GM12878 (cell line): ENCODE data around the gene ABL2.
"Not testable (repeated sequence)": the region's sequence is repeated elsewhere in the genome, so short reads cannot be mapped to it uniquely, and the experiment has no call there.

Source experiments
- CBFB ChIP-seq: IDR thresholded peaks from 2 replicates; pipeline ENCODE4 v1.6.1; 2016; ENCODE audit warnings: antibody characterized with exemption, low read depth
- CTCF ChIP-seq, 3 experiments: IDR thresholded peaks in 2 of 3; conservative IDR thresholded peaks in 1 of 3; 2 replicates each; pipeline ENCODE4 v1.5.1; 2011; ENCODE audit warnings: low read depth in 3 of 3, low read length in 3 of 3, mild to moderate bottlenecking in 3 of 3, control low read depth in 2 of 3, moderate library complexity in 2 of 3, inconsistent platforms in 1 of 3, mixed read lengths in 1 of 3; ENCODE audit not compliant: control insufficient read depth in 2 of 3, insufficient read depth in 1 of 3; ENCODE audit errors: extremely low read depth in 1 of 3
- ESRRA ChIP-seq: IDR thresholded peaks from 2 replicates; pipeline ENCODE4 v1.6.1; 2012; ENCODE audit warnings: mild to moderate bottlenecking, low read length, improper control_type of control experiment
- GABPA ChIP-seq: IDR thresholded peaks from 2 replicates; pipeline ENCODE4 v1.6.1; 2014; ENCODE audit warnings: antibody characterized with exemption, low read depth, mild to moderate bottlenecking, inconsistent platforms
- MAX ChIP-seq: IDR thresholded peaks from 2 replicates; pipeline ENCODE4 v1.6.1; 2012; ENCODE audit warnings: low read depth, low read length, improper control_type of control experiment
- NFYB ChIP-seq: IDR thresholded peaks from 2 replicates; pipeline ENCODE4 v1.6.1; 2011; ENCODE audit warnings: low read depth, mild to moderate bottlenecking, low read length, improper control_type of control experiment, moderate library complexity; ENCODE audit not compliant: insufficient read depth
- POLR2A ChIP-seq: IDR thresholded peaks from 2 replicates; pipeline ENCODE4 v1.6.1; 2011; ENCODE audit warnings: low read depth, mild to moderate bottlenecking, low read length
- ZNF274 ChIP-seq: IDR thresholded peaks from one replicate; pipeline ENCODE4 v1.8.0; 2011; ENCODE audit not compliant: insufficient read length, insufficient read depth
- ZSCAN29 ChIP-seq: fragments of 450-650 bp; IDR thresholded peaks from 2 replicates; pipeline ENCODE4 v1.6.1; 2017; ENCODE audit warnings: mild to moderate bottlenecking, moderate library complexity
- TF ChIP-seq, protein P1 (sequence below): fragments of 450-650 bp; IDR thresholded peaks from 2 replicates; pipeline ENCODE4 v1.6.1; 2017; ENCODE audit warnings: low read depth, mild to moderate bottlenecking, moderate library complexity
- TF ChIP-seq, protein P2 (sequence below): IDR thresholded peaks from 2 replicates; pipeline ENCODE4 v1.6.1; 2011; ENCODE audit warnings: low read depth, mild to moderate bottlenecking, low read length, moderate library complexity, borderline replicate concordance; ENCODE audit errors: extremely low read depth
- TF ChIP-seq, protein P3 (sequence below): fragments of 450-650 bp; IDR thresholded peaks from 2 replicates; pipeline ENCODE4 v1.6.1; 2017; ENCODE audit warnings: borderline replicate concordance

- TF ChIP-seq GABPA; POLR2A; CTCF (IDR thresholded peaks at IDR 0.05 in 2 of 3, conservative IDR thresholded peaks at IDR 0.05 in 1 of 3; ENCODE audit: control insufficient read depth in 2 of 3, extremely low read depth in 1 of 3, insufficient read depth in 1 of 3, low read depth in 3 of 3, low read length in 3 of 3); MAX; ESRRA; NFYB; ZSCAN29; ZNF274; CBFB: not testable (repeated sequence)
- TF ChIP-seq, protein P1, sequence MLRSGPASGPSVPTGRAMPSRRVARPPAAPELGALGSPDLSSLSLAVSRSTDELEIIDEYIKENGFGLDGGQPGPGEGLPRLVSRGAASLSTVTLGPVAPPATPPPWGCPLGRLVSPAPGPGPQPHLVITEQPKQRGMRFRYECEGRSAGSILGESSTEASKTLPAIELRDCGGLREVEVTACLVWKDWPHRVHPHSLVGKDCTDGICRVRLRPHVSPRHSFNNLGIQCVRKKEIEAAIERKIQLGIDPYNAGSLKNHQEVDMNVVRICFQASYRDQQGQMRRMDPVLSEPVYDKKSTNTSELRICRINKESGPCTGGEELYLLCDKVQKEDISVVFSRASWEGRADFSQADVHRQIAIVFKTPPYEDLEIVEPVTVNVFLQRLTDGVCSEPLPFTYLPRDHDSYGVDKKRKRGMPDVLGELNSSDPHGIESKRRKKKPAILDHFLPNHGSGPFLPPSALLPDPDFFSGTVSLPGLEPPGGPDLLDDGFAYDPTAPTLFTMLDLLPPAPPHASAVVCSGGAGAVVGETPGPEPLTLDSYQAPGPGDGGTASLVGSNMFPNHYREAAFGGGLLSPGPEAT, result not testable (repeated sequence)
- TF ChIP-seq, protein P2, sequence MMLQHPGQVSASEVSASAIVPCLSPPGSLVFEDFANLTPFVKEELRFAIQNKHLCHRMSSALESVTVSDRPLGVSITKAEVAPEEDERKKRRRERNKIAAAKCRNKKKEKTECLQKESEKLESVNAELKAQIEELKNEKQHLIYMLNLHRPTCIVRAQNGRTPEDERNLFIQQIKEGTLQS, result not testable (repeated sequence)
- TF ChIP-seq, protein P3, sequence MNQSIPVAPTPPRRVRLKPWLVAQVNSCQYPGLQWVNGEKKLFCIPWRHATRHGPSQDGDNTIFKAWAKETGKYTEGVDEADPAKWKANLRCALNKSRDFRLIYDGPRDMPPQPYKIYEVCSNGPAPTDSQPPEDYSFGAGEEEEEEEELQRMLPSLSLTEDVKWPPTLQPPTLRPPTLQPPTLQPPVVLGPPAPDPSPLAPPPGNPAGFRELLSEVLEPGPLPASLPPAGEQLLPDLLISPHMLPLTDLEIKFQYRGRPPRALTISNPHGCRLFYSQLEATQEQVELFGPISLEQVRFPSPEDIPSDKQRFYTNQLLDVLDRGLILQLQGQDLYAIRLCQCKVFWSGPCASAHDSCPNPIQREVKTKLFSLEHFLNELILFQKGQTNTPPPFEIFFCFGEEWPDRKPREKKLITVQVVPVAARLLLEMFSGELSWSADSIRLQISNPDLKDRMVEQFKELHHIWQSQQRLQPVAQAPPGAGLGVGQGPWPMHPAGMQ, result not testable (repeated sequence)
Observed at GRCh38 chr1:179213317-179213716, 16.2 kb downstream of the ABL2 start.
